Stomach (tissue), 9 donors: ENCODE results near the gene PDE4D. TPM values are rescaled to one million over a fixed set of nuclear protein-coding genes. Genes with fewer than 3 reads are reported as not detected.

Source experiments
- DNase-seq, 2 donors: peaks; one replicate each; pipeline versions ENCODE4 v3.0.0 to v3.0.0-alpha.2; 2013 to 2019
- H3K27ac ChIP-seq, 5 donors: fragments of 200-600 bp in 4 of 5; sonication (generic) in 4 of 5; one replicate each; pipeline ENCODE4 v1.5.1; 2013 to 2019; ENCODE audit warnings: mild to moderate bottlenecking in 1 of 5, moderate library complexity in 1 of 5
- H3K27me3 ChIP-seq, 3 donors: fragments of 200-600 bp; sonication (generic); one replicate each; pipeline ENCODE4 v1.5.1; 2017 to 2019; ENCODE audit warnings: mixed run types in 1 of 3
- H3K36me3 ChIP-seq, 4 donors: fragments of 200-600 bp; sonication (generic); 1 replicate in 3 of 4; 2 replicates in 1 of 4; pipeline ENCODE4 v1.5.1; 2016 to 2019
- H3K4me1 ChIP-seq, 4 donors: fragments of 200-600 bp; sonication (generic); one replicate each; pipeline ENCODE4 v1.5.1; 2016 to 2019
- H3K4me3 ChIP-seq, 4 donors: fragments of 200-600 bp; sonication (generic) in 3 of 4; one replicate each; pipeline ENCODE4 v1.5.1; 2016 to 2019; ENCODE audit warnings: mild to moderate bottlenecking in 1 of 4
- H3K9me3 ChIP-seq, 4 donors: fragments of 200-600 bp; sonication (generic); one replicate each; pipeline ENCODE4 v1.5.1; 2016 to 2019
- CTCF ChIP-seq, 7 experiments: fragments of 450-650 bp in 4 of 7; fragments of 200-600 bp in 3 of 7; sonication (generic) in 3 of 7; IDR thresholded peaks; one replicate each; pipeline ENCODE4 v1.5.1; 2016 to 2019; ENCODE audit warnings: antibody characterized with exemption in 7 of 7, control low read depth in 2 of 7, mild to moderate bottlenecking in 1 of 7
- EP300 ChIP-seq: sonication (generic); formaldehyde crosslinking; IDR thresholded peaks from one replicate; pipeline ENCODE4 v1.6.1; 2017; ENCODE audit warnings: antibody characterized with exemption
- POLR2A ChIP-seq, 4 donors: fragments of 450-650 bp; IDR thresholded peaks; one replicate each; pipeline ENCODE4 v1.6.1; 2016; ENCODE audit warnings: antibody characterized with exemption in 4 of 4, control low read depth in 2 of 4, mild to moderate bottlenecking in 1 of 4, moderate library complexity in 1 of 4
- POLR2AphosphoS5 ChIP-seq, 3 donors: sonication (generic); formaldehyde crosslinking; IDR thresholded peaks; one replicate each; pipeline ENCODE4 v1.6.1; 2016; ENCODE audit warnings: antibody characterized with exemption in 3 of 3
- WGBS, 5 donors: extraction: QIAGEN DNeasy Blood & Tissue Kit in 3 of 5; methylation state at CpG; one replicate each; pipeline versions ENCODE4 v1.1.5 to v1.1.7; 2013 to 2018; 5-methylcytosine and 5-hydroxymethylcytosine counted together
- intact Hi-C: fragments of 100-400 bp; cut with DNase I; formaldehyde crosslinking; loops from one replicate; pipeline ENCODE4 v1.15.1; 2023; ENCODE audit warnings: low total_unique reads
- polyA plus RNA-seq, 3 donors: library from polyadenylated mRNA; stranded (reverse); fragments of 200-250 nt; gene quantifications; one replicate each; pipeline ENCODE4 v1.2.3, GENCODE V29; 2013
- total RNA-seq, 5 donors: library from RNA; depleted of rRNA; stranded (reverse); fragments of >200 nt; gene quantifications; one replicate each; pipeline versions ENCODE4 v1.1.0 to v1.2.3, GENCODE V29; 2014 to 2016
- donor health status: healthy with polysubstance abuse.
- donor health status: Bipolar disorder and iron deficiency.
- donor health status: healthy.

The PDE4D gene
- total and polyA plus RNA-seq, 8 donors = 3.1 to 147 (median 97.3) TPM

GRCh38 chr5:59843511-59844213 lies 49.9 kb downstream of the PDE4D start:
- Histone ChIP-seq H3K4me3 (no peak overlapping the region), H3K4me1 (no peaks in the 10 kb centered on the region), H3K36me3 (no peaks in the 10 kb centered on the region), H3K27ac (no peak overlapping the region), H3K27me3 (no peaks in the 10 kb centered on the region), H3K9me3 (no peaks in the 10 kb centered on the region)
- intact Hi-C loops = no loop called here
- WGBS, 5 donors = 67 to 90% (median 84%) methylated on average over 1 of the region's 1 CpG
- no peak for DNase-seq
- TF ChIP-seq EP300 = no peak
- no peak for TF ChIP-seq POLR2AphosphoS5 (IDR thresholded peaks at IDR 0.05)
- no peak for TF ChIP-seq CTCF (IDR thresholded peaks at IDR 0.05)
- TF ChIP-seq POLR2A (IDR thresholded peaks at IDR 0.05) = no peak

DNA sequence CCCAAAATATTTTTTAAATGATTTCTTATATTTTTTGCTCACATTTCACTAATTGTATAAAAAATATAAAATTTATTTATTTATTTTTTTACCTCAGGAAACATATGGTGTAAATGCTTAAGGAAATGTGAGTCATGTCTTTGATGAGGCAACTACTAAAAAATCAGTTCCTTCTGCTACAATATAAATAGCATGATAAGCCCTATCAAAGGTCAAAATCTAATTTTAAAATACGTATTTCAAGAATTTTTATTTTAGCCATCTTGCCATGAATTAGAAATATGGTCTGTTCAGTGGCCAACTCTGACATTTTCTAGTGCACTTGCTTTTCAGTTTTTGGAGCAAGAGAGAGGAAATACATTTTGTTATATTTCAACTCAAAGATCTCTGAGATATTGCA lies 50.5 kb downstream of the PDE4D start:
- WGBS, 5 donors = 43 to 76% (median 46%) methylated on average over 1 of the region's 1 CpG
- no peak for TF ChIP-seq CTCF (IDR thresholded peaks at IDR 0.05)
- TF ChIP-seq EP300 = no peak
- no peak for TF ChIP-seq POLR2AphosphoS5 (IDR thresholded peaks at IDR 0.05)
- no peak for TF ChIP-seq POLR2A (IDR thresholded peaks at IDR 0.05)
- H3K4me3 ChIP-seq = no peak overlapping the region
- H3K36me3 ChIP-seq = no peaks in the 10 kb centered on the region
- H3K27me3 ChIP-seq = no peaks in the 10 kb centered on the region
- H3K4me1 ChIP-seq = no peaks in the 10 kb centered on the region
- DNase-seq = no peak
- intact Hi-C loops = no loop called here
- no peak overlapping the region for H3K27ac ChIP-seq
- no peaks in the 10 kb centered on the region for H3K9me3 ChIP-seq

DNA sequence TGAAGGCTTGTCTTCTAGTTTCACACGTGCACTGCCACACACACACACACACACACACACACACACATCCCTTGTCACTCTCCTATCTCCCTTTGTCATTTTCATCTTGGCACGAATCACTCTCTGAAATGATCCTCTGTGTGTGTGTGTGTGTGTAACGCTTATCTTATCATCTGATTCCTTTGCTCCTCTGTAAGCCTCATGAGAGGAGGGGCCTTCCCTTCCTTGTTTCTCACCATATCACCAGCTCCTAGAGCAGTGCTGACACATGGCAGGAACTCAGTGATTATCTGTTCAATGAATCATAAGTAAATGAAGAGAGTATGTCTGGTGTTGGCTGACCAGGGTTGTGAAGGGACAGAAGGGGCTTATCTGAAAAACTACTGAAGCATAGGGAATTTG lies 53.3 kb downstream of the PDE4D start:
- WGBS, 5 donors = 37 to 52% (median 47%) methylated on average over 3 of the region's 3 CpGs
- Histone ChIP-seq H3K9me3 (no peaks in the 10 kb centered on the region), H3K4me1 (no peaks in the 10 kb centered on the region), H3K4me3 (no peak overlapping the region), H3K27ac (no peak overlapping the region), H3K27me3 (no peaks in the 10 kb centered on the region), H3K36me3 (no peaks in the 10 kb centered on the region)
- DNase-seq = no peak
- TF ChIP-seq CTCF (IDR thresholded peaks at IDR 0.05) (no peak), POLR2AphosphoS5 (IDR thresholded peaks at IDR 0.05) (no peak), EP300 (no peak), POLR2A (IDR thresholded peaks at IDR 0.05) (no peak)
- intact Hi-C loops = no loop called here

DNA sequence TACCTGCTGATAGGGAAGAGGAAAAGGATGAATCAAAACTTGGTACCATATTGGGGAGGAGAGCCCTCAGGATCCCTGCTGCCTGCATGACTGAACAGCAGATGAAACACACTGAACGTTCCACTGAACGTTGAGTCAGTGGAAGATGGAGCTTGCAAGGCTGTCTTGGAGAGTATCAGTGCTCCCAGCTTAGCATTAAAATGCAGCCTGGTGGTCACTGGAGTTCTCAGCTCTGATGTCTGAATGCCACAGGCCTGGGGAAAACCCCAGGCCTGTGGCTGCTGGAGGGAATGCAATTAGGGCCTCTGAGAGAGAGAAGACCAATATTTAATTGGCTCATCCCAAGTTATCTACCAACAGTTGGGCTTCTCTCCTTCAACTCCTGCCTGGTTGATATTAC lies 54.5 kb downstream of the PDE4D start:
- intact Hi-C loops = no loop called here

More for the DNA sequence above, 54.5 kb downstream of the PDE4D start:
- Histone ChIP-seq H3K4me1 (no peaks in the 10 kb centered on the region), H3K27me3 (no peaks in the 10 kb centered on the region), H3K4me3 (no peak overlapping the region), H3K9me3 (no peaks in the 10 kb centered on the region), H3K27ac (no peak overlapping the region), H3K36me3 (no peaks in the 10 kb centered on the region)
- DNase-seq = no peak
- TF ChIP-seq CTCF (IDR thresholded peaks at IDR 0.05) = no peak
- TF ChIP-seq POLR2AphosphoS5 (IDR thresholded peaks at IDR 0.05) = no peak
- TF ChIP-seq POLR2A (IDR thresholded peaks at IDR 0.05) = no peak
- no peak for TF ChIP-seq EP300
- 86 to 90% (median 87%) methylated on average over 2 of the region's 2 CpGs for WGBS, 5 donors
